ENCODE results near the gene CAPN11. TPM values are rescaled to one million over a fixed set of nuclear protein-coding genes. Genes with fewer than 3 reads are reported as not detected.

Gene CAPN11
- total and polyA plus RNA-seq, 9 of the 15 experiments (the other 6 are each of a cell fraction or from before 2014, with no cell fraction given) = 0.03 to 0.61 (median 0.17) TPM; not detected in 1

DNA sequence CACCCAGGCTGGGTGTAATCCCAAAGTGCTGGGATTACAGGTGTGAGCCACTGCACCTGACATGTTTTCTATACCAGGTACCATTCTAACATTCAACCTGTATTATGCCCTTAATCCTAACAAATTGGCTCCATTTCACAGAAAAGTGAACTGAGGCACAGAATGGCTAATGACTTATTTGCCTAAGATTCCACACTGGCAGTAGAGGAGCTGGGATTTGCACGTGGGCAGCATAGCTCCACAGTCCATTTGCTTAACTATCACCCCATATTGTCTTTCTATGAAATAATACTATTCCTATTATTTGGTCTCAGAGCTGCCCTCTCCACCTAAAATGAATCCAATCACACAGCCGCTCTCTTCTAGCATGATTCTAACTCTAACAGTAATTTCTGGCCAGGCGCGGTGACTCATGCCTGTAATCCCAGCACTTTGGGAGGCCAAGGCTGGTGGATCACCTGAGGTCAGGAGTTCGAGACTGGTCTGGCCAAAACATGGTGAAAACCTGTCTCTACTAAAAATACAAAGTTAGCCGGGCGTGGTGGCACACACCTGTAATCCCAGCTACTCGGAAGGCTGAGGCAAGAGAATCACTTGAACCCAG, 34.8 kb downstream of the CAPN11 start (continued):
- TF ChIP-seq, protein P1, sequence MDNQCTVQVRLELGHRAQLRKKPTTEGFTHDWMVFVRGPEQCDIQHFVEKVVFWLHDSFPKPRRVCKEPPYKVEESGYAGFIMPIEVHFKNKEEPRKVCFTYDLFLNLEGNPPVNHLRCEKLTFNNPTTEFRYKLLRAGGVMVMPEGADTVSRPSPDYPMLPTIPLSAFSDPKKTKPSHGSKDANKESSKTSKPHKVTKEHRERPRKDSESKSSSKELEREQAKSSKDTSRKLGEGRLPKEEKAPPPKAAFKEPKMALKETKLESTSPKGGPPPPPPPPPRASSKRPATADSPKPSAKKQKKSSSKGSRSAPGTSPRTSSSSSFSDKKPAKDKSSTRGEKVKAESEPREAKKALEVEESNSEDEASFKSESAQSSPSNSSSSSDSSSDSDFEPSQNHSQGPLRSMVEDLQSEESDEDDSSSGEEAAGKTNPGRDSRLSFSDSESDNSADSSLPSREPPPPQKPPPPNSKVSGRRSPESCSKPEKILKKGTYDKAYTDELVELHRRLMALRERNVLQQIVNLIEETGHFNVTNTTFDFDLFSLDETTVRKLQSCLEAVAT (IDR thresholded peaks at IDR 0.05) = no peak
- no peak for TF ChIP-seq SAP30 (IDR thresholded peaks at IDR 0.05; ENCODE audit: borderline replicate concordance, insufficient read depth, low read depth, low read length, poor library complexity, severe bottlenecking)

DNA sequence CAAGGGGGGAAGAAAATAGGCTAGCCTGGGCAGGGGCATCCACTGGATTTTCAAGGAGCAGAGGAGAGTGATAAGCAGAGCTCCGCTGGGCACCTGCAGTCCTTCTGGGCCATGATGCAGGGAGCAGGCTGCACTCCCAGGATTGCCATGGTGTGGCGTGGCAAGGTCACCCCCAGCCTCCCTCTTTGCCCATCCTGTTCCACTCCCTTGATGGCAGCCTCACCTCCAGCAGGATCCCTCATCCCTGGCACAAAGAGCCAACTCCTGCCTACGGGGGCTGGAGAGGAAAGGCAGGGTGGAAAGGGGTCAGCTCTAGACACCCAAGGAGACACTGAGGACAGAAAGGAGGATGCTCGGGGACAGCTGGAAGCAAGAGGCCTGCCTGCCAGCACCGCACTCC, 35.7 kb downstream of the CAPN11 start:
- no peak for ATAC-seq
- in situ Hi-C loops (cut with MboI) = no loop called here
- TF ChIP-seq PTRF (tag; IDR thresholded peaks at IDR 0.05) (no peak), SAFB (IDR thresholded peaks at IDR 0.05; ENCODE audit: borderline replicate concordance, low read depth, low read length) (no peak), YBX1 (IDR thresholded peaks at IDR 0.05) (no peak), CBFA2T2 (conservative IDR thresholded peaks at IDR 0.05) (no peak), ZNF445 (CRISPR knock-in tag; IDR thresholded peaks at IDR 0.05; ENCODE audit: low read depth) (no peak), ZNF444 (CRISPR knock-in tag; IDR thresholded peaks at IDR 0.05) (no peak), HMGN3 (IDR thresholded peaks at IDR 0.05; ENCODE audit: borderline replicate concordance, extremely low read depth, insufficient read length, low read depth, low read length) (no peak), NFXL1 (CRISPR knock-in tag; IDR thresholded peaks at IDR 0.05) (no peak), KLF6 (CRISPR knock-in tag; IDR thresholded peaks at IDR 0.05; ENCODE audit: borderline replicate concordance) (no peak), CTBP1 (IDR thresholded peaks at IDR 0.05; ENCODE audit: borderline replicate concordance) (no peak), SMC3 (conservative IDR thresholded peaks at IDR 0.05; ENCODE audit: insufficient read depth, low read depth, low read length) (no peak)
- TF ChIP-seq, protein P2, sequence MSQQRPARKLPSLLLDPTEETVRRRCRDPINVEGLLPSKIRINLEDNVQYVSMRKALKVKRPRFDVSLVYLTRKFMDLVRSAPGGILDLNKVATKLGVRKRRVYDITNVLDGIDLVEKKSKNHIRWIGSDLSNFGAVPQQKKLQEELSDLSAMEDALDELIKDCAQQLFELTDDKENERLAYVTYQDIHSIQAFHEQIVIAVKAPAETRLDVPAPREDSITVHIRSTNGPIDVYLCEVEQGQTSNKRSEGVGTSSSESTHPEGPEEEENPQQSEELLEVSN (IDR thresholded peaks at IDR 0.05; ENCODE audit: borderline replicate concordance in 1 of 2, extremely low read depth in 1 of 2, insufficient read depth in 1 of 2, insufficient read length in 1 of 2, low read depth in 1 of 2, low read length in 1 of 2, poor library complexity in 1 of 2, severe bottlenecking in 1 of 2) = no peak
- TF ChIP-seq, protein P3, sequence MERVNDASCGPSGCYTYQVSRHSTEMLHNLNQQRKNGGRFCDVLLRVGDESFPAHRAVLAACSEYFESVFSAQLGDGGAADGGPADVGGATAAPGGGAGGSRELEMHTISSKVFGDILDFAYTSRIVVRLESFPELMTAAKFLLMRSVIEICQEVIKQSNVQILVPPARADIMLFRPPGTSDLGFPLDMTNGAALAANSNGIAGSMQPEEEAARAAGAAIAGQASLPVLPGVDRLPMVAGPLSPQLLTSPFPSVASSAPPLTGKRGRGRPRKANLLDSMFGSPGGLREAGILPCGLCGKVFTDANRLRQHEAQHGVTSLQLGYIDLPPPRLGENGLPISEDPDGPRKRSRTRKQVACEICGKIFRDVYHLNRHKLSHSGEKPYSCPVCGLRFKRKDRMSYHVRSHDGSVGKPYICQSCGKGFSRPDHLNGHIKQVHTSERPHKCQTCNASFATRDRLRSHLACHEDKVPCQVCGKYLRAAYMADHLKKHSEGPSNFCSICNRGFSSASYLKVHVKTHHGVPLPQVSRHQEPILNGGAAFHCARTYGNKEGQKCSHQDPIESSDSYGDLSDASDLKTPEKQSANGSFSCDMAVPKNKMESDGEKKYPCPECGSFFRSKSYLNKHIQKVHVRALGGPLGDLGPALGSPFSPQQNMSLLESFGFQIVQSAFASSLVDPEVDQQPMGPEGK (CRISPR knock-in tag; IDR thresholded peaks at IDR 0.05; ENCODE audit: borderline replicate concordance) = no peak

More for the DNA sequence above, 35.7 kb downstream of the CAPN11 start:
- CTCF ChIA-PET (ENCODE audit: low intra/inter-chr PET ratio) = no interaction called here
- Histone ChIP-seq H3K9ac (ENCODE audit: insufficient read depth in 1 of 2, low read depth in 2 of 2, low read length in 2 of 2) (0 out of 4 replicates have a peak overlapping the region, but pooled peaks of 1 of the 2 experiments have one; percentile 56), H3K4me1 (replicated peaks in 1 of 2; ENCODE audit: control insufficient read depth in 2 of 2, insufficient read depth in 2 of 2, low read length in 2 of 2) (peaks cover 8 to 11% of the 10 kb centered on the region in 2 experiments; a peak in 4 of 5 replicates), H3K27me3 (ENCODE audit: control insufficient read depth in 2 of 2, insufficient read depth in 2 of 2, low read length in 2 of 2) (no peaks in the 10 kb centered on the region), H3K27ac (ENCODE audit: extremely low read depth, low read depth, low read length) (no peak overlapping the region), H3K36me3 (ENCODE audit: control insufficient read depth, insufficient read depth, low read length) (no peaks in the 10 kb centered on the region), H3K9me3 (replicated peaks; ENCODE audit: control insufficient read depth, insufficient read depth, low read depth, low read length) (no peaks in the 10 kb centered on the region), H3K9me1 (ENCODE audit: control insufficient read depth, insufficient read depth, low read length) (no peaks in the 10 kb centered on the region), H3K4me3 (no peak overlapping the region), H4K20me1 (replicated peaks; ENCODE audit: control insufficient read depth, insufficient read depth, low read length) (no peaks in the 10 kb centered on the region), H3K4me2 (ENCODE audit: insufficient read depth, low read length) (no peak overlapping the region), H3K79me2 (ENCODE audit: control insufficient read depth, insufficient read depth, low read length) (no peaks in the 10 kb centered on the region), H2AFZ (ENCODE audit: low read depth, low read length) (no peak overlapping the region)
- 51% methylated on average over 4 of the region's 5 CpGs for WGBS (ENCODE audit: insufficient coverage, low coverage, missing lambda C conversion rate)
- FAIRE-seq (no peak), DNase-seq (ENCODE audit: extremely low read depth in 1 of 4, low spot score in 3 of 4) (no peak)
- BruUV-seq (replicated peaks) = no TSS peak
- POLR2A ChIA-PET = interaction anchor here (1.3 to 4.5 kb wide), 2 partner anchors 15 to 52 kb away, joined by 7 to 32 read pairs; partner anchors contain the start of gene HSP90AB1
- intact Hi-C loops (cut with micrococcal nuclease) = no loop called here

Data from K562 (cell line).